Lower leg skin (tissue), 4 donors: Measurements from ENCODE around the gene ZDHHC4. TPM values are rescaled to one million over a fixed set of nuclear protein-coding genes. Genes with fewer than 3 reads are reported as not detected.

Source experiments
- DNase-seq, 2 donors: peaks; one replicate each; pipeline ENCODE4 v3.0.0-alpha.2; 2019; ENCODE audit warnings: low spot score in 2 of 2
- H3K4me3 ChIP-seq: fragments of 200-600 bp; sonication (generic); 2 replicates; pipeline ENCODE4 v1.5.1; 2017; ENCODE audit warnings: mild to moderate bottlenecking, low read depth; ENCODE audit not compliant: poor library complexity, severe bottlenecking
- POLR2A ChIP-seq, 2 donors: fragments of 450-650 bp; IDR thresholded peaks; one replicate each; pipeline ENCODE4 v1.6.1; 2016 to 2017; ENCODE audit warnings: antibody characterized with exemption in 2 of 2, mild to moderate bottlenecking in 1 of 2, moderate library complexity in 1 of 2
- whole genome bisulfite sequencing, 2 donors: methylation state at CpG; one replicate each; pipeline ENCODE4 v1.1.5; 2018; 5-methylcytosine and 5-hydroxymethylcytosine counted together
- intact Hi-C: fragments of 100-400 bp; cut with DNase I; formaldehyde crosslinking; loops from one replicate; pipeline ENCODE4 v1.15.0; 2023; ENCODE audit warnings: low total_unique reads
- total RNA-seq, 4 donors: library from RNA; depleted of rRNA; stranded (reverse); fragments of >200 nt; gene quantifications; one replicate each; pipeline ENCODE4 v1.1.0, GENCODE V29; 2016
- TF ChIP-seq, protein P1 (sequence below), 3 donors: fragments of 450-650 bp; IDR thresholded peaks; one replicate each; pipeline ENCODE4 v1.5.1; 2016; ENCODE audit warnings: antibody characterized with exemption in 3 of 3, mild to moderate bottlenecking in 3 of 3, moderate library complexity in 2 of 3

Gene ZDHHC4
- total RNA-seq, 4 donors from 2014 or later = 18.4 to 30.7 (median 23.3) TPM

DNA sequence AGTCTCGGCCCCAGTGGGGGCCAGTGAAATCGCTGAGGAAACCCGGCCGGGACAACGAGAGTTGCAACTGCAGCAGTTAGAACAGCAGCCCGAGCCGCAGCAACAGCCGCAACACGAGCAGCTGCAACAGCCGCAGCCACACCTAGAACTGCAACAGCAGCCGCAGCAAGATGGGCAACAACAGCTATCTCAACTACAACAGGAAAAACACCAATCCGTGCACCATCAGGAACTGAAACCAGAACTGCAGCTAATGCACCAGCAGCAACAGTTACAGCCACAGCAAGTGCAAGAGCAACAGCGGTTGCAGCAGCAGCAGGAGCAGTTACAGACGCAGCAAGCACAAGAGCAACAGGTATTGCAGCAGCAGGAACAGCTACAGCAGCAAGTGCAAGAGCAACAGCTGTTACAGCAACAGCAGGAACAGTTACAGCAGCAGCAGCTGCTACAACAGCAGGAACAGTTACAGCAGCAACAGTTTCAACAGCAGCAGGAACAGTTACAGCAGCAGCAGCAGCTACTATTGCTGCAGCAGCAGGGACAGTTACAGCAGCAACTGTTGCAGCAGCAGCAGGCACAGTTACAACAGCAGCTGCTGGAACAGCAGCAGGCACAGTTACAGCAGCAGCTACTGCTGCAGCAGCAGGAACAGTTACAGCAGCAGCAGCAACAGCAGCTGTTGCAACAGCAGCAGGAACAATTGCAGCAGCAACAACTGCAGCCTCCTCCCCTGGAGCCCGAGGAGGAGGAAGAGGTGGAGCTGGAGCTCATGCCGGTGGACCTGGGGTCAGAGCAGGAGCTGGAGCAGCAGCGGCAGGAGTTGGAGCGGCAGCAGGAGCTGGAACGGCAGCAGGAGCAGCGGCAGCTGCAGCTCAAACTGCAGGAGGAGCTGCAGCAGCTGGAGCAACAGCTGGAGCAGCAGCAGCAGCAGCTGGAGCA lies 44.2 kb downstream of the ZDHHC4 start:
- intact Hi-C loops = no loop called here
- DNase-seq = no peak
- 94% methylated on average over 15 to 20 of the region's 20 CpGs for WGBS, 2 donors

GRCh38 chr7:6622134-6622710 lies 45.0 kb downstream of the ZDHHC4 start:
- H3K4me3 ChIP-seq = no peak overlapping the region
- no peak for DNase-seq
- WGBS, 2 donors = 94 to 98% methylated on average over 41 to 48 of the region's 67 CpGs
- TF ChIP-seq POLR2A (IDR thresholded peaks at IDR 0.05) = no peak
- TF ChIP-seq, protein P1, sequence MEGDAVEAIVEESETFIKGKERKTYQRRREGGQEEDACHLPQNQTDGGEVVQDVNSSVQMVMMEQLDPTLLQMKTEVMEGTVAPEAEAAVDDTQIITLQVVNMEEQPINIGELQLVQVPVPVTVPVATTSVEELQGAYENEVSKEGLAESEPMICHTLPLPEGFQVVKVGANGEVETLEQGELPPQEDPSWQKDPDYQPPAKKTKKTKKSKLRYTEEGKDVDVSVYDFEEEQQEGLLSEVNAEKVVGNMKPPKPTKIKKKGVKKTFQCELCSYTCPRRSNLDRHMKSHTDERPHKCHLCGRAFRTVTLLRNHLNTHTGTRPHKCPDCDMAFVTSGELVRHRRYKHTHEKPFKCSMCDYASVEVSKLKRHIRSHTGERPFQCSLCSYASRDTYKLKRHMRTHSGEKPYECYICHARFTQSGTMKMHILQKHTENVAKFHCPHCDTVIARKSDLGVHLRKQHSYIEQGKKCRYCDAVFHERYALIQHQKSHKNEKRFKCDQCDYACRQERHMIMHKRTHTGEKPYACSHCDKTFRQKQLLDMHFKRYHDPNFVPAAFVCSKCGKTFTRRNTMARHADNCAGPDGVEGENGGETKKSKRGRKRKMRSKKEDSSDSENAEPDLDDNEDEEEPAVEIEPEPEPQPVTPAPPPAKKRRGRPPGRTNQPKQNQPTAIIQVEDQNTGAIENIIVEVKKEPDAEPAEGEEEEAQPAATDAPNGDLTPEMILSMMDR (IDR thresholded peaks at IDR 0.05) = no peak
- intact Hi-C loops = no loop called here

More for the DNA sequence above, 44.2 kb downstream of the ZDHHC4 start:
- TF ChIP-seq POLR2A (IDR thresholded peaks at IDR 0.05) = no peak
- no peak overlapping the region for H3K4me3 ChIP-seq

DNA sequence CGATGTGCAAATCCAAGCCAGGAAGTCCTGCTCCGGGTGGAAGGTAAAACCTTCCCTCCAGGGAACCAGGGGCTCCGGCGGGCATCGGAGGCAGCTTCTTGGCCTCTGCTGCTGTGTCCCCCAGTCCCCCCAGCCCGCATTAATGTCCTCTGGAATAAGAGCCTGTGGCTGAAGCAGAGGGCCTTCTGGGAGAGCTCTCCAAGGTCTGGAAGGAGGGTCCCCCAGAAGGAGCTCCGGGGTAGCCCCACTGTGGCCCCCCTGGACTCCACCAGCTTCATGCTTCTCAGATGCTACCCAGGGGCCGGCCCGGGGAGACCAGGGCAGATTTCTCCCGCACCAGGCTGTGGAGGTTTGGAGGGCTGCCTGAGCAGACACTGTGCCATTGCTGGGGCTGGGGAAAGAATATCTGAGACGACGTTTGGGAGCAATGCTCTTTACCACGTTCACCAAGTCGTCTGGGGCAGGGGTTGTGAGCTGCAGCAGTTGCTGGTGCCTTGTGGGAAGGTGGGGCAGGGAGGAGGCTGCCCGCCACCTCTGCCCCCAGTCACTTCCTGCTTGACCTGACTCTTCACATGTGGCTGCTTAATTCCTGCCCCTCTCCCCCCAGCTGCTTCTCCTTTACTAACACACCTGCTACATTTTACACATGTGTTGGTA lies 46.5 kb downstream of the ZDHHC4 start:
- WGBS, 2 donors = 80 to 81% methylated on average over 12 to 15 of the region's 15 CpGs
- TF ChIP-seq, protein P1 (IDR thresholded peaks at IDR 0.05) = no peak
- TF ChIP-seq POLR2A (IDR thresholded peaks at IDR 0.05) = no peak
- intact Hi-C loops = no loop called here
- H3K4me3 ChIP-seq = no peak overlapping the region
- DNase-seq = no peak

DNA sequence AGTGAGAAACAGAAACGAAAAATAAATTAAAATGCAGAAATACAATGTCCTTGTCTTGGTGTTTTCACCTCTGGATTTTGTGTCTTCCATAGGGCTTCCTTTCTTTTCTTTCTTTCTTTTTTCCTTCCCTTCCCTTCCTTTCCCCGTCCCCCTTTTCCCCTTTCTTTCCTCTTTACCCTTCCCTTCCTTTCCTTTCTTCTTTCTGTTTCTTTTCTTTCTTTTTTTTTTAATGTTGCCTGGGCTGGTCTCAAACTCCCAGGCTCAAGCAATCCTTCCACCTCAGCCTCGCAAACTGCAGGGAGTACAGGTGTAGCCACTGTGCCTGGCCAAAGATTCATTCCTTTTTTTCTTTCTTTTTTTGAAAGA lies 47.0 kb downstream of the ZDHHC4 start:
- no peak for TF ChIP-seq POLR2A (IDR thresholded peaks at IDR 0.05)
- TF ChIP-seq, protein P1 (IDR thresholded peaks at IDR 0.05) = no peak
- intact Hi-C loops = no loop called here
- no peak overlapping the region for H3K4me3 ChIP-seq
- WGBS, 2 donors = 75 to 86% methylated on average over 3 of the region's 3 CpGs
- DNase-seq = no peak

DNA sequence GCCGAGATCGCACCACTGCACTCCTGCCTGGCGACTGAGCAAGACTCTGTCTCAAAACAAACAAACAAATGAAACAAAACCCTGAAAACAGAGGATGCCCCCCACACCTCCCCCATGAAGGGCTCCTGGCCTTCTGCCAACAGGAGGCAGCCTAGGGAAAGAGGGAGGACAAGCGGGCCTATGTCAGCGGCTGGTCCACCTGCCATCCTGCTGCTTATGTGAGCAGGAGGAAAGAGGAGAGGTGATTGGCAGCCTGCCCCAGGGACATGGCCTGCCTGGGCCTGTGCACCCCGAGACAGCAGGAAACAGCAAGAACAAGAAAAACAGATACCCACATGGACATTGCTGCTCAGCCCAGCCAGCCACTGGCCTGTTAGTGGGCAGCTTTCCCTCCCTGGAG lies 50.8 kb downstream of the ZDHHC4 start:
- 71 to 73% methylated on average over 6 of the region's 6 CpGs for WGBS, 2 donors
- H3K4me3 ChIP-seq = no peak overlapping the region
- DNase-seq = no peak
- intact Hi-C loops = no loop called here
- TF ChIP-seq, protein P1 (IDR thresholded peaks at IDR 0.05) = no peak
- TF ChIP-seq POLR2A (IDR thresholded peaks at IDR 0.05) = no peak
